Measurements from ENCODE around the gene LSM14A. TPM values are rescaled to one million over a fixed set of nuclear protein-coding genes. Genes with fewer than 3 reads are reported as not detected.
A peak's percentile ranks its signal among the peaks of the same experiment; 100 is the strongest.
"Not testable (repeated sequence)": the region's sequence is repeated elsewhere in the genome, so short reads cannot be mapped to it uniquely, and the experiment has no call there.

Gene LSM14A
- total RNA-seq, 2 experiments from 2014 or later = 182 to 189 TPM

GRCh38 chr19:34172661-34173192 lies 423 bp downstream of the LSM14A start:
- CTCF ChIA-PET (ENCODE audit: unreplicated experiment) = no interaction called here
- DNase-seq (ENCODE audit: low spot score) = peak; percentile 64
- Histone ChIP-seq H3K79me2 (ENCODE audit: insufficient read depth, low read depth, low read length) (peaks cover 59% of the 10 kb centered on the region), H3K4me1 (ENCODE audit: insufficient read depth, low read length, poor library complexity, severe bottlenecking) (peaks cover 57% of the 10 kb centered on the region), H3K9me3 (ENCODE audit: low read length) (no peaks in the 10 kb centered on the region; the same call in 1 of the 2 replicates), H3K9me2 (ENCODE audit: insufficient read depth, low read length) (no peaks in the 10 kb centered on the region), H3K27ac (ENCODE audit: low read depth, low read length, poor library complexity, severe bottlenecking) (peak overlapping the region; percentile 91), H2AFZ (ENCODE audit: low read length) (peak overlapping the region; percentile 34; the same call in 1 of the 2 replicates), H3K36me3 (ENCODE audit: insufficient read depth, low read length) (peaks cover 44% of the 10 kb centered on the region), H3K4me2 (ENCODE audit: low read length) (peak overlapping the region; percentile 75), H3K4me3 (ENCODE audit: low read depth, low read length, poor library complexity, severe bottlenecking) (peak overlapping the region; percentile 88), H4K20me1 (ENCODE audit: insufficient read depth, low read length) (peaks cover 32% of the 10 kb centered on the region)
- intact Hi-C loops (cut with micrococcal nuclease; ENCODE audit: unreplicated experiment) = no loop called here
- TF ChIP-seq, protein P1, sequence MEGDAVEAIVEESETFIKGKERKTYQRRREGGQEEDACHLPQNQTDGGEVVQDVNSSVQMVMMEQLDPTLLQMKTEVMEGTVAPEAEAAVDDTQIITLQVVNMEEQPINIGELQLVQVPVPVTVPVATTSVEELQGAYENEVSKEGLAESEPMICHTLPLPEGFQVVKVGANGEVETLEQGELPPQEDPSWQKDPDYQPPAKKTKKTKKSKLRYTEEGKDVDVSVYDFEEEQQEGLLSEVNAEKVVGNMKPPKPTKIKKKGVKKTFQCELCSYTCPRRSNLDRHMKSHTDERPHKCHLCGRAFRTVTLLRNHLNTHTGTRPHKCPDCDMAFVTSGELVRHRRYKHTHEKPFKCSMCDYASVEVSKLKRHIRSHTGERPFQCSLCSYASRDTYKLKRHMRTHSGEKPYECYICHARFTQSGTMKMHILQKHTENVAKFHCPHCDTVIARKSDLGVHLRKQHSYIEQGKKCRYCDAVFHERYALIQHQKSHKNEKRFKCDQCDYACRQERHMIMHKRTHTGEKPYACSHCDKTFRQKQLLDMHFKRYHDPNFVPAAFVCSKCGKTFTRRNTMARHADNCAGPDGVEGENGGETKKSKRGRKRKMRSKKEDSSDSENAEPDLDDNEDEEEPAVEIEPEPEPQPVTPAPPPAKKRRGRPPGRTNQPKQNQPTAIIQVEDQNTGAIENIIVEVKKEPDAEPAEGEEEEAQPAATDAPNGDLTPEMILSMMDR (conservative IDR thresholded peaks at IDR 0.05; ENCODE audit: low read length) = no peak
- TF ChIP-seq EZH2phosphoT487 (IDR thresholded peaks at IDR 0.05; ENCODE audit: borderline replicate concordance, low read depth, low read length) = no peak
- no TSS peak for BruUV-seq (replicated peaks)
- POLR2A ChIA-PET = interaction anchor here (0.7 to 5.0 kb wide), 8 partner anchors 15 to 1007 kb away, joined by 3 to 26 read pairs (median 3); no protein-coding TSS in a partner anchor

GRCh38 chr19:34173193-34173956 lies 1.1 kb downstream of the LSM14A start:
- intact Hi-C loops (cut with micrococcal nuclease; ENCODE audit: unreplicated experiment) = no loop called here
- H2AFZ ChIP-seq (ENCODE audit: low read length) = no peak overlapping the region; the same call in 1 of the 2 replicates
- peak overlapping the region; percentile 75 for H3K4me2 ChIP-seq (ENCODE audit: low read length)
- CTCF ChIA-PET (ENCODE audit: unreplicated experiment) = no interaction called here
- TF ChIP-seq, protein P1 (conservative IDR thresholded peaks at IDR 0.05; ENCODE audit: low read length) = no peak
- no peak for TF ChIP-seq EZH2phosphoT487 (IDR thresholded peaks at IDR 0.05; ENCODE audit: borderline replicate concordance, low read depth, low read length)
- BruUV-seq (replicated peaks) = no TSS peak
- POLR2A ChIA-PET = interaction anchor here (0.7 to 5.0 kb wide), 8 partner anchors 14 to 1007 kb away, joined by 3 to 26 read pairs (median 4); no protein-coding TSS in a partner anchor
- peaks cover 66% of the 10 kb centered on the region for H3K79me2 ChIP-seq (ENCODE audit: insufficient read depth, low read depth, low read length)
- peaks cover 49% of the 10 kb centered on the region for H3K36me3 ChIP-seq (ENCODE audit: insufficient read depth, low read length)
- H3K27ac ChIP-seq (ENCODE audit: low read depth, low read length, poor library complexity, severe bottlenecking) = peak overlapping the region; percentile 91
- peak; percentile 40 for DNase-seq (ENCODE audit: low spot score)
- peaks cover 59% of the 10 kb centered on the region for H3K4me1 ChIP-seq (ENCODE audit: insufficient read depth, low read length, poor library complexity, severe bottlenecking)
- no peaks in the 10 kb centered on the region; the same call in 1 of the 2 replicates for H3K9me3 ChIP-seq (ENCODE audit: low read length)
- H3K9me2 ChIP-seq (ENCODE audit: insufficient read depth, low read length) = no peaks in the 10 kb centered on the region
- H3K4me3 ChIP-seq (ENCODE audit: low read depth, low read length, poor library complexity, severe bottlenecking) = peak overlapping the region; percentile 88
- H4K20me1 ChIP-seq (ENCODE audit: insufficient read depth, low read length) = peaks cover 36% of the 10 kb centered on the region

DNA sequence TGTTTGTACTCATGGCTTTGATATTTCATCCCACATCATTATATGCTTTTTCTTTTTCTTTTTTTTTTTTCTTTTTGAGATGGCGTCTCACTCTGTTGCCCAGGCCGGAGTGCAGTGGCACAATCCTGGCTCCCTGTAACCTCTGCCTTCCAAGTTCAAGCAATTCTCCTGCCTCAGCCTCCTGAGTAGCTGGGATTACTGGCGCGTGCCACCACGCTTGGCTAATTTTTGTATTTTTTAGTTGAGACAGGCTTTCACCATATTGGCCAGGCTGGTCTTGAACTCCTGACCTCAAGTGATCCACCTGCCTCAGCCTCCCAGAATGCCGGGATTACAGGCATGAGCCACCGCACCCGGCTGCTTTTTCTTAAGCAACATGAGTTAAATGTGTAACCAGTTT lies 2.9 kb downstream of the LSM14A start:
- peak overlapping the region; percentile 88 for H3K4me3 ChIP-seq (ENCODE audit: low read depth, low read length, poor library complexity, severe bottlenecking)
- H4K20me1 ChIP-seq (ENCODE audit: insufficient read depth, low read length) = peaks cover 49% of the 10 kb centered on the region
- POLR2A ChIA-PET = interaction anchor here (0.6 to 5.0 kb wide), 3 partner anchors 19 to 189 kb away, joined by 3 to 26 read pairs (median 3); no protein-coding TSS in a partner anchor
- H2AFZ ChIP-seq (ENCODE audit: low read length); BruUV-seq (replicated peaks); H3K9me3 ChIP-seq (ENCODE audit: low read length); CTCF ChIA-PET (ENCODE audit: unreplicated experiment); H3K9me2 ChIP-seq (ENCODE audit: insufficient read depth, low read length); DNase-seq (ENCODE audit: low spot score): not testable (repeated sequence)
- peaks cover 67% of the 10 kb centered on the region for H3K36me3 ChIP-seq (ENCODE audit: insufficient read depth, low read length)
- H3K27ac ChIP-seq (ENCODE audit: low read depth, low read length, poor library complexity, severe bottlenecking) = peak overlapping the region; percentile 91
- peaks cover 65% of the 10 kb centered on the region for H3K4me1 ChIP-seq (ENCODE audit: insufficient read depth, low read length, poor library complexity, severe bottlenecking)
- H3K4me2 ChIP-seq (ENCODE audit: low read length) = peak overlapping the region; percentile 75
- intact Hi-C loops (cut with micrococcal nuclease; ENCODE audit: unreplicated experiment) = loop anchor here (1.0 kb wide), 1 partner anchor 45 kb away; no protein-coding TSS in a partner anchor
- H3K79me2 ChIP-seq (ENCODE audit: insufficient read depth, low read depth, low read length) = peaks cover 84% of the 10 kb centered on the region

Data from OCI-LY7 (cell line).